Endodermal cell (in vitro differentiated cells): ENCODE results near the gene AFF3. TPM values are rescaled to one million over a fixed set of nuclear protein-coding genes. Genes with fewer than 3 reads are reported as not detected.

Experiments
- DNase-seq: peaks from one replicate; pipeline ENCODE4 v3.0.0-alpha.2; 2017
- H3K27ac ChIP-seq: 2 replicates; pipeline ENCODE4 v1.5.1; 2013; ENCODE audit warnings: mild to moderate bottlenecking, low read depth, low read length, moderate library complexity
- H3K27me3 ChIP-seq: 2 replicates; pipeline ENCODE4 v1.6.1; 2013; ENCODE audit warnings: mild to moderate bottlenecking, low read length, moderate library complexity; ENCODE audit not compliant: insufficient read depth, control insufficient read depth, poor library complexity, severe bottlenecking
- H3K36me3 ChIP-seq: 2 replicates; pipeline ENCODE4 v1.7.0; 2013; ENCODE audit warnings: mild to moderate bottlenecking, low read length, moderate library complexity; ENCODE audit not compliant: control insufficient read depth, insufficient read depth
- H3K4me1 ChIP-seq: one replicate; pipeline ENCODE4 v1.7.0; 2013; ENCODE audit warnings: low read length; ENCODE audit not compliant: control insufficient read depth, insufficient read depth
- H3K4me3 ChIP-seq: 2 replicates; pipeline ENCODE4 v1.5.1; 2013; ENCODE audit warnings: mild to moderate bottlenecking, low read length, moderate library complexity
- H3K9ac ChIP-seq: 2 replicates; pipeline ENCODE4 v1.6.1; 2013; ENCODE audit warnings: mild to moderate bottlenecking, low read length, moderate library complexity; ENCODE audit not compliant: poor library complexity, severe bottlenecking; ENCODE audit errors: extremely low read depth
- H3K9me3 ChIP-seq: 2 replicates; pipeline ENCODE4 v1.6.1; 2013; ENCODE audit warnings: mild to moderate bottlenecking, low read length, moderate library complexity; ENCODE audit not compliant: control insufficient read depth
- H3K27ac Mint-ChIP-seq: 2 replicates; pipeline ENCODE4 v1.8.0; 2020; ENCODE audit warnings: mixed read lengths
- H3K27me3 Mint-ChIP-seq: 2 replicates; pipeline ENCODE4 v1.8.0; 2021; ENCODE audit warnings: mild to moderate bottlenecking, mixed read lengths; ENCODE audit not compliant: insufficient read depth
- H3K36me3 Mint-ChIP-seq: 2 replicates; pipeline ENCODE4 v1.8.0; 2020; ENCODE audit warnings: low read depth, mixed read lengths
- H3K4me1 Mint-ChIP-seq: 2 replicates; pipeline ENCODE4 v1.8.0; 2020; ENCODE audit warnings: mixed read lengths
- H3K4me3 Mint-ChIP-seq: 2 replicates; pipeline ENCODE4 v1.8.0; 2020; ENCODE audit warnings: mild to moderate bottlenecking, moderate library complexity, mixed read lengths
- H3K9me3 Mint-ChIP-seq: 2 replicates; pipeline ENCODE4 v1.8.0; 2020; ENCODE audit warnings: mild to moderate bottlenecking, mixed read lengths
- CTCF ChIP-seq: fragments of 200-600 bp; sonication (generic); conservative IDR thresholded peaks from 2 replicates; pipeline ENCODE4 v1.5.0; 2021; ENCODE audit warnings: antibody characterized with exemption, mild to moderate bottlenecking
- WGBS, 2 experiments: methylation state at CpG; one replicate each; pipeline versions ENCODE4 v1.1.5 to v1.1.7; 2013; ENCODE audit warnings: missing lambda C conversion rate in 2 of 2, mixed read lengths in 1 of 2; ENCODE audit not compliant: insufficient coverage in 1 of 2, insufficient read length in 1 of 2; 5-methylcytosine and 5-hydroxymethylcytosine counted together
- total RNA-seq, 2 donors: library from RNA; stranded (reverse); fragmentation: NEBNext Ultra II Directional in 1 of 2; extraction: Animal tissue kit (Norgen Biotek cat#: 25700) in 1 of 2; gene quantifications; 2 replicates in 1 of 2; 3 replicates in 1 of 2; pipeline ENCODE4 v1.2.1, GENCODE V29; 2021

AFF3 gene
- total RNA-seq, 2 donors from 2014 or later = 0.62 to 0.73 TPM

DNA sequence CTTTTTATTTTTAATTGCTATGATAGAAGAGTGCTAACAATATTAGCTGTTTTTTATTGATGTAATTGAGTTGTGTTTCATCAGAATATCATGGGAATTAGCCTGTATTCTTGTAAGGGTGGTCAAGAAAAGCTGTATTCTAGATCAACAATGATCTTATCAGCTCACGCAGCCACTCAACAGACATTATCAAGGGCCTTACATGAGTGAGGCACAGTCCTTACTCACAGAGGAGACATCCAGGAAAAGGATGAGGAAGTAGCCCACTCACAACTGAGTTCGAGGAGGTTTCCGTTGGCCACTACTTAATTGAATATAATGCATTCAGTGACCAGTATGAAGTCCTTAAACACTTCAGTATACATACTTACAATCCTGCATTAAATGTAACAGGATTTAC lies 152.5 kb downstream of the AFF3 start:
- peaks cover 2% of the 10 kb centered on the region for H3K27me3 Mint-ChIP-seq

GRCh38 chr2:99988599-99988998 lies 153.8 kb downstream of the AFF3 start:
- no peaks in the 10 kb centered on the region for H3K9me3 Mint-ChIP-seq
- no peak overlapping the region for H3K27ac Mint-ChIP-seq
- DNase-seq = no peak
- Histone ChIP-seq H3K9me3 (no peaks in the 10 kb centered on the region), H3K9ac (no peak overlapping the region), H3K4me1 (no peaks in the 10 kb centered on the region), H3K36me3 (no peaks in the 10 kb centered on the region), H3K27me3 (no peaks in the 10 kb centered on the region), H3K27ac (no peak overlapping the region), H3K4me3 (no peak overlapping the region)
- WGBS, 2 experiments = 89 to 92% methylated on average over 2 to 3 of the region's 3 CpGs
- H3K36me3 Mint-ChIP-seq = no peaks in the 10 kb centered on the region
- H3K27me3 Mint-ChIP-seq = peaks cover 2% of the 10 kb centered on the region
- no peak overlapping the region for H3K4me3 Mint-ChIP-seq
- H3K4me1 Mint-ChIP-seq = no peaks in the 10 kb centered on the region
- no peak for TF ChIP-seq CTCF

More for the DNA sequence above, 152.5 kb downstream of the AFF3 start:
- Histone ChIP-seq H3K27ac (no peak overlapping the region), H3K9ac (no peak overlapping the region), H3K27me3 (no peaks in the 10 kb centered on the region), H3K36me3 (no peaks in the 10 kb centered on the region), H3K9me3 (no peaks in the 10 kb centered on the region), H3K4me3 (no peak overlapping the region), H3K4me1 (no peaks in the 10 kb centered on the region)
- H3K9me3 Mint-ChIP-seq = no peaks in the 10 kb centered on the region
- no peak for TF ChIP-seq CTCF
- no peak overlapping the region for H3K27ac Mint-ChIP-seq
- H3K4me3 Mint-ChIP-seq = no peak overlapping the region
- 81% methylated on average over 3 of the region's 3 CpGs; no CpG with 5 or more reads in 1 of the 2 experiments for WGBS, 2 experiments
- no peaks in the 10 kb centered on the region for H3K4me1 Mint-ChIP-seq
- DNase-seq = no peak
- H3K36me3 Mint-ChIP-seq = no peaks in the 10 kb centered on the region

- WGBS, 2 experiments = 89 to 94% methylated on average over 4 of the region's 4 CpGs
- H3K4me1 Mint-ChIP-seq = no peaks in the 10 kb centered on the region
These were observed 155.2 kb downstream of the AFF3 start for GRCh38 chr2:99987160-99987559.

More at GRCh38 chr2:99987160-99987559, 155.2 kb downstream of the AFF3 start:
- Histone ChIP-seq H3K4me1 (no peaks in the 10 kb centered on the region), H3K9me3 (no peaks in the 10 kb centered on the region), H3K9ac (no peak overlapping the region), H3K27ac (no peak overlapping the region), H3K4me3 (no peak overlapping the region), H3K27me3 (no peaks in the 10 kb centered on the region), H3K36me3 (no peaks in the 10 kb centered on the region)
- no peak overlapping the region for H3K27ac Mint-ChIP-seq
- H3K9me3 Mint-ChIP-seq = peaks cover 2% of the 10 kb centered on the region
- H3K4me3 Mint-ChIP-seq = no peak overlapping the region
- peaks cover 2% of the 10 kb centered on the region for H3K27me3 Mint-ChIP-seq
- no peak for TF ChIP-seq CTCF
- DNase-seq = no peak
- no peaks in the 10 kb centered on the region for H3K36me3 Mint-ChIP-seq
